WTC11 (cell line): ENCODE measurements around the gene SHROOM1. TPM values are rescaled to one million over a fixed set of nuclear protein-coding genes. Genes with fewer than 3 reads are reported as not detected.
"Not testable (repeated sequence)": the region's sequence is repeated elsewhere in the genome, so short reads cannot be mapped to it uniquely, and the experiment has no call there.

Source experiments
- ATAC-seq: fragments of 200-7000 bp; cut with Tn5 transposase; 2 replicates; pipeline ENCODE4 v1.10.0; 2021; ENCODE audit warnings: mild to moderate bottlenecking, moderate library complexity
- CTCF ChIA-PET: fragments of 300-600 bp; sonication (Branson Sonifier 250); formaldehyde crosslinking; loops from one replicate; lab custom pipeline; 2021; ENCODE audit warnings: antibody characterized with exemption; lab: Charles Lee
- POLR2A ChIA-PET: fragments of 350-600 bp; sonication (Branson Sonifier 250); formaldehyde crosslinking; loops from one replicate; lab custom pipeline; 2021; ENCODE audit warnings: antibody characterized with exemption; lab: Charles Lee
- DNase-seq: peaks from one replicate; pipeline ENCODE4 v3.0.0; 2021; ENCODE audit warnings: low spot score
- H3K27ac Mint-ChIP-seq: 2 replicates; pipeline ENCODE4 v1.8.0; 2021; ENCODE audit warnings: mixed read lengths
- H3K27me3 Mint-ChIP-seq: 2 replicates; pipeline ENCODE4 v1.8.0; 2021; ENCODE audit warnings: low read depth, mild to moderate bottlenecking, moderate library complexity, mixed read lengths
- H3K36me3 Mint-ChIP-seq: 2 replicates; pipeline ENCODE4 v1.8.0; 2021; ENCODE audit warnings: mixed read lengths
- H3K4me1 Mint-ChIP-seq: 2 replicates; pipeline ENCODE4 v1.8.0; 2022; ENCODE audit warnings: mixed read lengths
- H3K4me3 Mint-ChIP-seq: 2 replicates; pipeline ENCODE4 v1.8.0; 2021; ENCODE audit warnings: mild to moderate bottlenecking, moderate library complexity, mixed read lengths
- H3K9me3 Mint-ChIP-seq: 2 replicates; pipeline ENCODE4 v1.8.0; 2021; ENCODE audit warnings: mixed read lengths
- AR ChIP-seq: fragments of 250-450 bp; sonication (Bioruptor Pico); IDR thresholded peaks from 2 replicates; pipeline ENCODE4 v1.9.0; 2021; ENCODE audit warnings: mild to moderate bottlenecking
- GABPB1 ChIP-seq: sonication (generic); formaldehyde crosslinking; IDR thresholded peaks from 2 replicates; pipeline ENCODE4 v1.8.1; 2023; ENCODE audit warnings: mild to moderate bottlenecking, missing genetic modification reagents
- NR2C2 ChIP-seq: sonication (generic); formaldehyde crosslinking; IDR thresholded peaks from 2 replicates; pipeline ENCODE4 v1.8.0; 2022; ENCODE audit warnings: mild to moderate bottlenecking, missing genetic modification reagents
- OVOL2 ChIP-seq: fragments of 250-450 bp; sonication (Bioruptor Pico); IDR thresholded peaks from 2 replicates; pipeline ENCODE4 v1.9.0; 2021; ENCODE audit warnings: mild to moderate bottlenecking, borderline replicate concordance
- STAT6 ChIP-seq: sonication (generic); formaldehyde crosslinking; conservative IDR thresholded peaks from 2 replicates; pipeline ENCODE4 v1.8.1; 2023; ENCODE audit warnings: mild to moderate bottlenecking, low read depth, missing genetic modification reagents, moderate library complexity
- TCF7 ChIP-seq: sonication (generic); formaldehyde crosslinking; IDR thresholded peaks from 2 replicates; pipeline ENCODE4 v1.8.0; 2022; ENCODE audit warnings: mild to moderate bottlenecking, low read depth, missing genetic modification reagents, moderate library complexity
- TEAD1 ChIP-seq: sonication (generic); formaldehyde crosslinking; IDR thresholded peaks from 2 replicates; pipeline ENCODE4 v1.8.0; 2022; ENCODE audit warnings: mild to moderate bottlenecking, missing genetic modification reagents
- ZNF317 ChIP-seq: sonication (generic); formaldehyde crosslinking; IDR thresholded peaks from 2 replicates; pipeline ENCODE4 v1.8.1; 2023; ENCODE audit warnings: low read depth, mild to moderate bottlenecking, moderate library complexity, missing genetic modification reagents, borderline replicate concordance
- ZNF423 ChIP-seq: fragments of 250-450 bp; sonication (Bioruptor Pico); IDR thresholded peaks from 2 replicates; pipeline ENCODE4 v2.1.2; 2022; ENCODE audit warnings: mild to moderate bottlenecking, moderate library complexity
- total RNA-seq: library from RNA; stranded (reverse); gene quantifications from 3 replicates; pipeline ENCODE4 v1.2.3, GENCODE V29; 2021

SHROOM1 gene
- total RNA-seq, 1 experiment from 2014 or later, result 8.1 TPM

- DNase-seq (peak; percentile 67), ATAC-seq (peak; percentile 99)
- Mint-ChIP-seq H3K27me3 (peaks cover 41% of the 10 kb centered on the region), H3K36me3 (no peaks in the 10 kb centered on the region), H3K4me1 (peaks cover 16% of the 10 kb centered on the region), H3K27ac (no peak overlapping the region), H3K9me3 (no peaks in the 10 kb centered on the region), H3K4me3 (no peak overlapping the region)
- TF ChIP-seq AR (CRISPR knock-in tag), result no peak
- TF ChIP-seq TEAD1 (CRISPR knock-in tag), result no peak
- no peak for TF ChIP-seq ZNF317 (CRISPR knock-in tag)
- 0 out of 2 replicates have a peak, but pooled peaks have one; percentile 10 for TF ChIP-seq ZNF423 (CRISPR knock-in tag)
- peak; percentile 25; the same call in 1 of the 2 replicates for TF ChIP-seq GABPB1 (CRISPR knock-in tag)
- TF ChIP-seq STAT6 (CRISPR knock-in tag), result no peak
- TF ChIP-seq NR2C2, result no peak
- no peak for TF ChIP-seq TCF7 (CRISPR knock-in tag)
- TF ChIP-seq OVOL2, result no peak
- ChIA-PET POLR2A (interaction anchor here (1.0 to 1.3 kb wide), 2 partner anchors 13 to 16 kb away, joined by 5 to 6 read pairs; no protein-coding TSS in a partner anchor), CTCF (interaction anchor here (0.6 to 5.4 kb wide), 36 partner anchors 10 to 627 kb away, joined by 3 to 101 read pairs (median 5); partner anchors contain the start of genes CCNI2, GDF9, KIF3A and SEPTIN8)
Observed at GRCh38 chr5:132807163-132807838, 23.1 kb downstream of the SHROOM1 start.

- not testable (repeated sequence) for H3K27ac Mint-ChIP-seq, ATAC-seq, DNase-seq, H3K9me3 Mint-ChIP-seq, H3K4me3 Mint-ChIP-seq, H3K36me3 Mint-ChIP-seq
- CTCF ChIA-PET, result interaction anchor here (0.6 to 5.4 kb wide), 35 partner anchors 9 to 626 kb away, joined by 3 to 101 read pairs (median 5); partner anchors contain the start of genes CCNI2, GDF9, KIF3A and SEPTIN8
- POLR2A ChIA-PET, result interaction anchor here (1.0 to 1.3 kb wide), 2 partner anchors 13 to 16 kb away, joined by 5 to 6 read pairs; no protein-coding TSS in a partner anchor
- peaks cover 36% of the 10 kb centered on the region for H3K27me3 Mint-ChIP-seq
- peaks cover 13% of the 10 kb centered on the region for H3K4me1 Mint-ChIP-seq
Observed at GRCh38 chr5:132806804-132807162, 23.7 kb downstream of the SHROOM1 start.

GRCh38 chr5:132805872-132806271 is 24.6 kb downstream of the SHROOM1 start:
- H3K27ac Mint-ChIP-seq, H3K4me3 Mint-ChIP-seq, POLR2A ChIA-PET, H3K9me3 Mint-ChIP-seq, DNase-seq, ATAC-seq, H3K36me3 Mint-ChIP-seq: not testable (repeated sequence)
- CTCF ChIA-PET, result interaction anchor here (5.4 kb wide), 1 partner anchor 13 kb away, joined by 101 read pairs; no protein-coding TSS in a partner anchor
- Mint-ChIP-seq H3K27me3 (peaks cover 27% of the 10 kb centered on the region), H3K4me1 (peaks cover 13% of the 10 kb centered on the region)

- H3K27ac Mint-ChIP-seq, H3K4me3 Mint-ChIP-seq, H3K9me3 Mint-ChIP-seq, CTCF ChIA-PET, H3K36me3 Mint-ChIP-seq, POLR2A ChIA-PET, ATAC-seq, DNase-seq: not testable (repeated sequence)
- Mint-ChIP-seq H3K4me1 (peaks cover 13% of the 10 kb centered on the region), H3K27me3 (peaks cover 15% of the 10 kb centered on the region)
Observed at GRCh38 chr5:132804219-132804618, 26.2 kb downstream of the SHROOM1 start.

GRCh38 chr5:132802685-132803066 is 27.8 kb downstream of the SHROOM1 start:
- H3K9me3 Mint-ChIP-seq, POLR2A ChIA-PET, H3K4me1 Mint-ChIP-seq, H3K36me3 Mint-ChIP-seq, ATAC-seq, H3K4me3 Mint-ChIP-seq, DNase-seq, H3K27ac Mint-ChIP-seq: not testable (repeated sequence)
- CTCF ChIA-PET, result interaction anchor here (2.7 to 2.9 kb wide), 2 partner anchors 12 to 17 kb away, joined by 9 to 13 read pairs; no protein-coding TSS in a partner anchor
- peaks cover 15% of the 10 kb centered on the region for H3K27me3 Mint-ChIP-seq
